ENCODE data around the gene SMC1A.

- TF ChIP-seq PHF8 (conservative IDR thresholded peaks at IDR 0.05; ENCODE audit: low read depth, low read length) (no peak), POLR2A (IDR thresholded peaks at IDR 0.05; ENCODE audit: control extremely low read depth in 1 of 2, low read depth in 2 of 2, low read length in 2 of 2) (no peak), EZH2 (IDR thresholded peaks at IDR 0.05; ENCODE audit: low read depth, low read length, severe bottlenecking) (no peak), GABPA (IDR thresholded peaks at IDR 0.05; ENCODE audit: borderline replicate concordance, insufficient read depth, low read length) (no peak), TBP (IDR thresholded peaks at IDR 0.05; ENCODE audit: low read depth, low read length) (no peak), POLR2AphosphoS5 (IDR thresholded peaks at IDR 0.05; ENCODE audit: low read depth, low read length) (no peak)
Observed at GRCh38 chrX:53324803-53325202, 97.7 kb downstream of the SMC1A start.
